K562 (cell line): ENCODE results near the gene CDCA4. TPM values are rescaled to one million over a fixed set of nuclear protein-coding genes. Genes with fewer than 3 reads are reported as not detected.

Experiments used
- CBX1 ChIP-seq: sonication (generic); IDR thresholded peaks from 2 replicates; pipeline ENCODE4 v1.6.1; 2016; ENCODE audit warnings: antibody characterized with exemption, low read depth, mild to moderate bottlenecking
- CEBPG ChIP-seq, 3 experiments: fragments of 200-800 bp in 1 of 3; sonication (Bioruptor generic) in 1 of 3; sonication (generic) in 1 of 3; formaldehyde crosslinking in 1 of 3; IDR thresholded peaks in 2 of 3; conservative IDR thresholded peaks in 1 of 3; 2 replicates each; pipeline versions ENCODE4 v1.6.1 to v1.8.0; 2016 to 2022; ENCODE audit warnings: missing compliant biosample characterization in 2 of 3, missing genetic modification characterization in 2 of 3, mild to moderate bottlenecking in 1 of 3, missing genetic modification reagents in 1 of 3
- CHD1 ChIP-seq: fragments of 200-600 bp; sonication (generic); IDR thresholded peaks from one replicate; pipeline ENCODE4 v1.6.1; 2012; ENCODE audit warnings: mild to moderate bottlenecking, moderate library complexity, low read length, inconsistent platforms
- GTF2E2 ChIP-seq: fragments of 200-800 bp; sonication (Bioruptor generic); IDR thresholded peaks from 2 replicates; pipeline ENCODE4 v1.6.1; 2016; ENCODE audit warnings: missing genetic modification characterization, missing compliant biosample characterization
- L3MBTL2 ChIP-seq: fragments of 450-650 bp; IDR thresholded peaks from 2 replicates; pipeline ENCODE4 v1.6.1; 2016; ENCODE audit warnings: mild to moderate bottlenecking, moderate library complexity
- NFE2L1 ChIP-seq: fragments of 450-650 bp; IDR thresholded peaks from 2 replicates; pipeline ENCODE4 v1.6.1; 2016; ENCODE audit warnings: missing genetic modification characterization, low read depth, mild to moderate bottlenecking, missing compliant biosample characterization, moderate library complexity, borderline replicate concordance
- RUNX1 ChIP-seq: sonication (generic); IDR thresholded peaks from 2 replicates; pipeline ENCODE4 v1.6.1; 2016; ENCODE audit warnings: antibody characterized with exemption, low read depth
- SMARCE1 ChIP-seq: fragments of 450-650 bp; IDR thresholded peaks from 2 replicates; pipeline ENCODE4 v1.7.1; 2016; ENCODE audit warnings: mild to moderate bottlenecking
- SPI1 ChIP-seq: IDR thresholded peaks from 2 replicates; pipeline ENCODE4 v1.6.1; 2011; ENCODE audit warnings: low read depth, low read length, control low read depth, borderline replicate concordance
- ZNF551 ChIP-seq: fragments of 250-450 bp; sonication (Bioruptor Pico); IDR thresholded peaks from 2 replicates; pipeline ENCODE4 v1.5.0; 2021; ENCODE audit warnings: mild to moderate bottlenecking, moderate library complexity
- ZZZ3 ChIP-seq: fragments of 450-650 bp; IDR thresholded peaks from 2 replicates; pipeline ENCODE4 v1.6.1; 2016; ENCODE audit warnings: antibody characterized with exemption, mild to moderate bottlenecking, moderate library complexity
- polyA plus RNA-seq, 8 experiments: library from polyadenylated mRNA; depleted of rRNA in 4 of 8; stranded (reverse) in 5 of 8; unstranded in 3 of 8; fragments of >200 nt; fragmentation: Nextera tagmentation in 2 of 8; fragmentation: Illumina TruSeq in 1 of 8; extraction: Ambion mirVana in 2 of 8; extraction: Trizol in 1 of 8; gene quantifications; 2 replicates each; pipeline versions ENCODE4 v1.2.1 to v1.2.3, GENCODE V29; 2011 to 2014; ENCODE audit warnings: inconsistent platforms in 1 of 8, missing spikeins in 1 of 8
- total RNA-seq, 7 experiments: library from RNA; depleted of rRNA in 6 of 7; stranded (reverse); fragments of >200 nt in 6 of 7; fragmentation: Illumina TruSeq in 2 of 7; extraction: Trizol in 2 of 7; gene quantifications; 2 replicates each; pipeline versions ENCODE4 v1.2.1 to v1.2.3, GENCODE V29; 2011 to 2021; ENCODE audit warnings: low replicate concordance in 1 of 7
- TF ChIP-seq, protein P1 (sequence below), 2 experiments: fragments of 450-650 bp in 1 of 2; sonication (generic) in 1 of 2; formaldehyde crosslinking in 1 of 2; IDR thresholded peaks in 1 of 2; conservative IDR thresholded peaks in 1 of 2; 2 replicates each; pipeline versions ENCODE4 v1.6.1 to v1.8.1; 2016 to 2023; ENCODE audit warnings: mild to moderate bottlenecking in 2 of 2, moderate library complexity in 2 of 2, inconsistent platforms in 1 of 2, missing genetic modification reagents in 1 of 2
- TF ChIP-seq, protein P2 (sequence below): fragments of 450-650 bp; IDR thresholded peaks from 2 replicates; pipeline ENCODE4 v1.6.1; 2017; ENCODE audit warnings: antibody characterized with exemption, mild to moderate bottlenecking

The CDCA4 gene
- total and polyA plus RNA-seq, 9 of the 15 experiments (the other 6 are each of a cell fraction or from before 2014, with no cell fraction given): 6.6 to 44.2 (median 23.0) TPM

DNA sequence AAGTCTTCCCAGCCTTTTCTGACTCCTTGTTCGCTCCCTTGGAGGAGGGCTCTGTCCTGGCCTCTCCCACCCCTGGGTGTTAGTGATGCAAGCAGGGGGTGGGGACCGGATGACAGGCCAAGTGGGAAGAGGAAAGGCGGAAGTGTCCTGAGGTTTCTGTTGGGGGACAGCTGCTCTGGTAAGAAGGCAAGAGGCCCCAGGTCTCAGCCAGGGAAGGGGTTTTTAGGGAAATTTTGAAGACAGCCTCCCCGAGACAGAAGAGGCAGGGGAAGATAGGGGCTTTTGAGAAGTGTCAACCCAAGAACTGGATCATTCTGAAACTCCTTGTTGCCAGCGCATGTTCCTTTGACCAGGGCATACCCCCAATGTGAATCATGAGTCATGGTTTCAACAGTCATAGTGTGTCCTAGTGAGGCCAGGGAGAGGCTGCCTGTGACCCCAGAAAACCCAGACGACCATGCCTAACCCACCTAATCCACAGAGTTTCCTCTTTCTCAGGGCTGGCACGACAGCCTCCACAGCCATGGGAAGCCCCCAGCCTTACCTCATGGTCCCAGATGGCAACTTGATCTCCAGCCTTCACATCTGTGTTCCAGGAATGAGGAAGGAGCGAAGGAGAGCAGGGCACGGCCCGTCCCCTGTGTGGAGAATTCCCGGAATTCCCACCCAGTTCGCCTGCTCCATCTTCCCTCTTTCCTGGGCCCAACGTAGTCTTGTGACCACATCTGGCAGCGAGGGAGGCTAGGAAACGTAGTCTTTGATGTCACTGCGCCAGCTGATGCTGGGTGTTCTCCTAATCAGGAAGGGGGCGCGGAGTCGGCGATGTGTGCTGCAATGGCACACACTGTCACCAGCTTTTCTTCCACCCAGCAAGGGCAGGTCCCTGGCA, 49.2 kb upstream of the CDCA4 start (continued):
- TF ChIP-seq CBX1 (no peak), L3MBTL2 (peak; percentile 42; the same call in 1 of the 2 replicates), SMARCE1 (0 out of 2 replicates have a peak, but pooled peaks have one; percentile 26), ZZZ3 (no peak), GTF2E2 (no peak), RUNX1 (no peak), NFE2L1 (tag) (no peak), ZNF551 (no peak), SPI1 (peak; percentile 54; the same call in 1 of the 2 replicates), CEBPG (CRISPR knock-in tag; IDR thresholded peaks at IDR 0.05) (peak; percentile 19; the same call in 1 of the 2 replicates), CEBPG (tag; conservative IDR thresholded peaks at IDR 0.05 in 1 of 2, IDR thresholded peaks at IDR 0.05 in 1 of 2) (0 out of 4 replicates have a peak, but pooled peaks of 1 of the 2 experiments have one; percentile 18), CHD1 (no peak)
- TF ChIP-seq, protein P1, sequence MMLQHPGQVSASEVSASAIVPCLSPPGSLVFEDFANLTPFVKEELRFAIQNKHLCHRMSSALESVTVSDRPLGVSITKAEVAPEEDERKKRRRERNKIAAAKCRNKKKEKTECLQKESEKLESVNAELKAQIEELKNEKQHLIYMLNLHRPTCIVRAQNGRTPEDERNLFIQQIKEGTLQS (IDR thresholded peaks at IDR 0.05): peak; percentile 61
- TF ChIP-seq, protein P1 (CRISPR knock-in tag; conservative IDR thresholded peaks at IDR 0.05): no peak
- TF ChIP-seq, protein P2, sequence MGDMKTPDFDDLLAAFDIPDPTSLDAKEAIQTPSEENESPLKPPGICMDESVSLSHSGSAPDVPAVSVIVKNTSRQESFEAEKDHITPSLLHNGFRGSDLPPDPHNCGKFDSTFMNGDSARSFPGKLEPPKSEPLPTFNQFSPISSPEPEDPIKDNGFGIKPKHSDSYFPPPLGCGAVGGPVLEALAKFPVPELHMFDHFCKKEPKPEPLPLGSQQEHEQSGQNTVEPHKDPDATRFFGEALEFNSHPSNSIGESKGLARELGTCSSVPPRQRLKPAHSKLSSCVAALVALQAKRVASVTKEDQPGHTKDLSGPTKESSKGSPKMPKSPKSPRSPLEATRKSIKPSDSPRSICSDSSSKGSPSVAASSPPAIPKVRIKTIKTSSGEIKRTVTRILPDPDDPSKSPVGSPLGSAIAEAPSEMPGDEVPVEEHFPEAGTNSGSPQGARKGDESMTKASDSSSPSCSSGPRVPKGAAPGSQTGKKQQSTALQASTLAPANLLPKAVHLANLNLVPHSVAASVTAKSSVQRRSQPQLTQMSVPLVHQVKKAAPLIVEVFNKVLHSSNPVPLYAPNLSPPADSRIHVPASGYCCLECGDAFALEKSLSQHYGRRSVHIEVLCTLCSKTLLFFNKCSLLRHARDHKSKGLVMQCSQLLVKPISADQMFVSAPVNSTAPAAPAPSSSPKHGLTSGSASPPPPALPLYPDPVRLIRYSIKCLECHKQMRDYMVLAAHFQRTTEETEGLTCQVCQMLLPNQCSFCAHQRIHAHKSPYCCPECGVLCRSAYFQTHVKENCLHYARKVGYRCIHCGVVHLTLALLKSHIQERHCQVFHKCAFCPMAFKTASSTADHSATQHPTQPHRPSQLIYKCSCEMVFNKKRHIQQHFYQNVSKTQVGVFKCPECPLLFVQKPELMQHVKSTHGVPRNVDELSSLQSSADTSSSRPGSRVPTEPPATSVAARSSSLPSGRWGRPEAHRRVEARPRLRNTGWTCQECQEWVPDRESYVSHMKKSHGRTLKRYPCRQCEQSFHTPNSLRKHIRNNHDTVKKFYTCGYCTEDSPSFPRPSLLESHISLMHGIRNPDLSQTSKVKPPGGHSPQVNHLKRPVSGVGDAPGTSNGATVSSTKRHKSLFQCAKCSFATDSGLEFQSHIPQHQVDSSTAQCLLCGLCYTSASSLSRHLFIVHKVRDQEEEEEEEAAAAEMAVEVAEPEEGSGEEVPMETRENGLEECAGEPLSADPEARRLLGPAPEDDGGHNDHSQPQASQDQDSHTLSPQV: peak; percentile 48; the same call in 1 of the 2 replicates
